Body of pancreas (tissue), 4 donors: ENCODE data around the gene FOXP1. TPM values are rescaled to one million over a fixed set of nuclear protein-coding genes. Genes with fewer than 3 reads are reported as not detected.

Experiments
- ATAC-seq: fragments of 150-250 bp; one replicate; pipeline ENCODE4 v1.9.1; 2016
- DNase-seq, 4 donors: peaks; one replicate each; pipeline ENCODE4 v3.0.0-alpha.2; 2019
- H3K27ac ChIP-seq, 4 donors: fragments of 200-600 bp; sonication (generic); 1 replicate in 3 of 4; 2 replicates in 1 of 4; pipeline versions ENCODE4 v1.5.1 to v1.6.1; 2016 to 2019; ENCODE audit warnings: mild to moderate bottlenecking in 1 of 4, mixed read lengths in 1 of 4, moderate library complexity in 1 of 4
- H3K27me3 ChIP-seq, 2 donors: fragments of 200-600 bp; sonication (generic); one replicate each; pipeline ENCODE4 v1.6.0; 2016; ENCODE audit warnings: mild to moderate bottlenecking in 1 of 2
- H3K36me3 ChIP-seq, 2 donors: fragments of 200-600 bp; sonication (generic); replicated peaks in 1 of 2; 2 replicates each; pipeline ENCODE4 v1.5.1; 2016; ENCODE audit warnings: low read depth in 2 of 2; ENCODE audit not compliant: insufficient read depth in 1 of 2
- H3K4me1 ChIP-seq: fragments of 200-600 bp; sonication (generic); one replicate; pipeline ENCODE4 v1.6.0; 2016
- H3K4me3 ChIP-seq, 2 donors: fragments of 200-600 bp; sonication (generic); 1 replicate in 1 of 2; 2 replicates in 1 of 2; pipeline ENCODE4 v1.5.1; 2016 to 2019
- H3K9me3 ChIP-seq, 3 donors: fragments of 200-600 bp; sonication (generic); 1 replicate in 2 of 3; 2 replicates in 1 of 3; pipeline ENCODE4 v1.5.1; 2016
- POLR2A ChIP-seq, 3 donors: fragments of 450-650 bp; IDR thresholded peaks; one replicate each; pipeline ENCODE4 v1.6.1; 2016; ENCODE audit warnings: antibody characterized with exemption in 3 of 3, mild to moderate bottlenecking in 2 of 3
- WGBS, 2 donors: methylation state at CpG; one replicate each; pipeline ENCODE4 v1.1.5; 2017; 5-methylcytosine and 5-hydroxymethylcytosine counted together
- intact Hi-C: fragments of 100-400 bp; cut with DNase I; formaldehyde crosslinking; loops from one replicate; pipeline ENCODE4 v1.15.1; 2023
- total RNA-seq, 2 donors: library from RNA; depleted of rRNA; stranded (reverse); fragments of >200 nt; gene quantifications; one replicate each; pipeline ENCODE4 v1.1.0, GENCODE V29; 2016
- TF ChIP-seq, protein P1 (sequence below), 7 experiments: fragments of 450-650 bp in 4 of 7; fragments of 200-600 bp in 3 of 7; sonication (generic) in 3 of 7; IDR thresholded peaks; one replicate each; pipeline ENCODE4 v1.5.1; 2016 to 2019; ENCODE audit warnings: antibody characterized with exemption in 7 of 7

The FOXP1 gene
- total RNA-seq, 2 donors from 2014 or later, result 85.7 to 86.1 TPM

DNA sequence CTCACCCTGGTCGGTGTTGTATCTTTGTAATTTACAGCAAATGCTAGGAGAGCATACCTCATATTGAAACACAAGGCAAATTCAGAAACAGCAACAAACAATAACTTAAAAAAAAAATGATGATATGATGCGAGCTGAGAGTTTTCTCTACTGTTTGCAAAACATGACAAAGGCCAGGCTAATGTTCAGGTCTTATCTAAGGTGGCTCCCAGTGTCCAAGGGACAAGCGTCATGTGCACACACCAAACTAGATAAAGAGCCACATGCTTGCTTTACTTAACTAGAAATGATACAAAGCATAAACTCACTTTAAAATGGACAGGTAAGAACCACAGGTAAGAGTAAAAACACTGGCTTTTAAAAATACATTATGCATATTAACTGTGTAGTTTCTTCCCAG, 375.9 kb downstream of the FOXP1 start:
- WGBS, 2 donors, result 21 to 28% methylated on average over 3 of the region's 3 CpGs
- peak overlapping the region; percentile 64 to 87 (median 68) for H3K27ac ChIP-seq

DNA sequence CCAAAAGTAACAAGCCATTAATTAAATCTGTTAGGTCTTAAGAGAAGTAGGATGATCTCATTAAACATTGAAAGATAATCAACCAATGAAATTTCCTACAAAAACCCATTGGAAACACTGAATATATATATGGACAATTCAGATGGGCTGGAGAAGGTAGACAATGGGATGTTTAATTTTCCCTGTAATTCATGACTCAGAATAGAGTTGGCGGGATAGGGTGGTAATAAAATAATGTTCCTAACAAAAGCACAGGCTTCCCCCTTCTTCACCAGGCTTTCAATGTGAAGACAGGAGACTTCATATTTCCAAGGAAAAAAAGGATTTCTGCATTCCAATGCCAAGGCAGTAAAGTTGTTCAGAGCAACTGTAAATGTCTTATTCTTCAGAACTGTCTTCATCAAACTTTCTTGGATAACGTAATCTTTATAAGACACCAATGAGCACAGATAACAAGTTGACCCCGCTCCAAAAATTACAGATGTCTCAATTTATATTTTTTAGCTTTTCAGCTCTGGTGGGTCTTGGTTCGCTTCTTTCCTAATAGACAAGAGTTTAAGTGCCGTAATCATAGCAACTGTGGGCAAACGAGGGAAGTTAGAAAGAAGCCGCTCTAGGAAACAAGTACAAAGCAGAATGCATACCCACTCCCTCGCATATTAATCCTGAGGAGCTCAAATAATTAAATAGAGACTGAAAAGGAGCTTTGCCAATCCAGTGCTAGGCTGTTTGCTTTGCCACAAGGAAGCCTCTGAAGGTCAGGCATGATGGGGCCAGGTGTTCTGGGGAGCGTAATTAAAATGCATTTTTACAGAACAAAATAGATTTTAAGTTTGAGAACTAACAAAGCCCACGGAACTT, 377.0 kb downstream of the FOXP1 start:
- 53 to 55% methylated on average over 10 of the region's 10 CpGs for WGBS, 2 donors
- H3K4me1 ChIP-seq, result peaks cover 67% of the 10 kb centered on the region
- H3K9me3 ChIP-seq, result no peaks in the 10 kb centered on the region
- TF ChIP-seq, protein P1, sequence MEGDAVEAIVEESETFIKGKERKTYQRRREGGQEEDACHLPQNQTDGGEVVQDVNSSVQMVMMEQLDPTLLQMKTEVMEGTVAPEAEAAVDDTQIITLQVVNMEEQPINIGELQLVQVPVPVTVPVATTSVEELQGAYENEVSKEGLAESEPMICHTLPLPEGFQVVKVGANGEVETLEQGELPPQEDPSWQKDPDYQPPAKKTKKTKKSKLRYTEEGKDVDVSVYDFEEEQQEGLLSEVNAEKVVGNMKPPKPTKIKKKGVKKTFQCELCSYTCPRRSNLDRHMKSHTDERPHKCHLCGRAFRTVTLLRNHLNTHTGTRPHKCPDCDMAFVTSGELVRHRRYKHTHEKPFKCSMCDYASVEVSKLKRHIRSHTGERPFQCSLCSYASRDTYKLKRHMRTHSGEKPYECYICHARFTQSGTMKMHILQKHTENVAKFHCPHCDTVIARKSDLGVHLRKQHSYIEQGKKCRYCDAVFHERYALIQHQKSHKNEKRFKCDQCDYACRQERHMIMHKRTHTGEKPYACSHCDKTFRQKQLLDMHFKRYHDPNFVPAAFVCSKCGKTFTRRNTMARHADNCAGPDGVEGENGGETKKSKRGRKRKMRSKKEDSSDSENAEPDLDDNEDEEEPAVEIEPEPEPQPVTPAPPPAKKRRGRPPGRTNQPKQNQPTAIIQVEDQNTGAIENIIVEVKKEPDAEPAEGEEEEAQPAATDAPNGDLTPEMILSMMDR (IDR thresholded peaks at IDR 0.05), result no peak
- no peak for TF ChIP-seq POLR2A (IDR thresholded peaks at IDR 0.05)
- no peak overlapping the region for H3K4me3 ChIP-seq
- DNase-seq (peak in 2 of 4 donors; percentile 34 to 35), ATAC-seq (no peak)
- H3K36me3 ChIP-seq, result no peaks in the 10 kb centered on the region
- no peaks in the 10 kb centered on the region for H3K27me3 ChIP-seq
- H3K27ac ChIP-seq, result peak overlapping the region in 3 of 4 donors; percentile 64 to 87 (median 70)
- intact Hi-C loops, result no loop called here

More for the DNA sequence above, 375.9 kb downstream of the FOXP1 start:
- DNase-seq (peak in 2 of 4 donors; percentile 36 to 50), ATAC-seq (peak; percentile 58)
- Histone ChIP-seq H3K4me1 (peaks cover 59% of the 10 kb centered on the region), H3K9me3 (no peaks in the 10 kb centered on the region), H3K36me3 (no peaks in the 10 kb centered on the region), H3K4me3 (no peak overlapping the region), H3K27me3 (no peaks in the 10 kb centered on the region)
- intact Hi-C loops, result no loop called here
- TF ChIP-seq POLR2A (IDR thresholded peaks at IDR 0.05), result peak in 1 of 3 donors; percentile 25
- TF ChIP-seq, protein P1 (IDR thresholded peaks at IDR 0.05), result no peak

DNA sequence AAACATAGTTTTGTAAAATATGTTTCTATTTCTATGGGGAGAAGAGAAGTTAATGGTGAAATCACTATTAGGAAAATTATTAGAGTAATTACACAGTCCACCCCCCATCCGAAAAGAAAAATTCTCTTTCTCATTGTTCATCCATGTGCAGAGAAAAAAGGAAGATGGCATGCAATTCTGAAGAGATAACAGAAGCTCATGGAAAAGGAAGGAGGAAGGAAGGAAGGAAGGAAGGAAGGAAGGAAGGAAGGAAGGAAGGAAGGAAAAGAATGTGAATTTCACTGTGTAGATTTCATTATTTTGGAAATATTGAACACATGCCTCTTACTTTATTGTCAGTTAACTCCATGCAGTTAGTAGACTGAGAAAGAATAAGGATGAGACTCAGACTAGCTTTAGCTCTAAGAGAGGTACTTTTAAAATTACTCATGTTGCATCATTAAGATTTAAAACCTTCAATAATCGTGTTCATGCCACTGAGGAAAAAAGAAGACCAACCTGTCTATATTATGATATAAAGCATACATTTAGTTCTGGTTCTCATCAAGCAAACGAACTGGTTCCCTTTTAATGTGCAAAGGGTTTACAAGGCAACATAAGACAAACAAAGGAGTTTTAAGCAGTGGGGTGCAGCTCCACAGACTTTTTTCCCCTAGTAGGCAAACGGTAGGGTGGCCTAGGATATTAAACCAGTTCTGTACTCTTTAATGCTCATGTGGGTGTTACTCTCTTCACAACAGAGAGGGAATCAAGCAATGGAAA, 379.6 kb downstream of the FOXP1 start:
- intact Hi-C loops, result no loop called here
- TF ChIP-seq, protein P1 (IDR thresholded peaks at IDR 0.05), result no peak
- TF ChIP-seq POLR2A (IDR thresholded peaks at IDR 0.05), result no peak
- Histone ChIP-seq H3K4me1 (peaks cover 44% of the 10 kb centered on the region), H3K27me3 (no peaks in the 10 kb centered on the region), H3K27ac (no peak overlapping the region), H3K36me3 (no peaks in the 10 kb centered on the region), H3K4me3 (no peak overlapping the region), H3K9me3 (no peaks in the 10 kb centered on the region)
- no peak for DNase-seq
- 87 to 93% methylated on average over 4 of the region's 4 CpGs for WGBS, 2 donors
- no peak for ATAC-seq

DNA sequence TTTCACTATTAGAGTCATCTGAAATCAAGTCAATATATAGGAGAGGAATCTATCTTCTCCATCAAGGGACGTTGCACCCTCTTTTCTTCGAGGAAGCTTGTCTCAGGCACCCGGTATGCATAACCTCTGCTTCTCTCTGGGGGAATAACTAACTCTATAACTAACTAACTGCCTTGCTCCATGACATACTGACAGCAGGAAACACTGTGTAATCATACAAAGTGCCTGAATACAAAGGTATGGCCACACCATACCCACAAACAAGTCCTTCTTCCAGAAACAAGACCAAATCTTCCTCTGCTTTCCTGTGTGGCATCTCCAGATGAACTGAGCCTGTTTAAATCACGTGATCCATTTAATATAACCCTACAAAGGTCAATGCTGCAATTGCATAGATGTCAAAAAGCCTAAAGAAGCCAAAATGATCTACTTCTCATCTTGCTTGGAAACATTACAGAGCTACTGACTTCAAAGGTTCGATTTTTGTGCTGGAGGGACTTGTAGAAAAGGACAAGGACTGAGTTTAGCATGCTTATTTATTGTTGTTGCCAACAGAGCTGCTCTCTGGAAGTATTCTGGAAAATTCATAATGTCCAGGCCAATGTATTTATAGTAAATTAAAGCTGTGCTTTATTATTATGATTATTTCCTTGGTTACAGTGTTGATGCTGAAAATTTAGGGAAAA, 380.5 kb downstream of the FOXP1 start:
- intact Hi-C loops, result no loop called here
- Histone ChIP-seq H3K9me3 (no peaks in the 10 kb centered on the region), H3K4me1 (peaks cover 34% of the 10 kb centered on the region), H3K27ac (no peak overlapping the region), H3K4me3 (no peak overlapping the region), H3K27me3 (no peaks in the 10 kb centered on the region), H3K36me3 (no peaks in the 10 kb centered on the region)
- ATAC-seq (no peak), DNase-seq (no peak)
- WGBS, 2 donors, result 66 to 75% methylated on average over 5 of the region's 5 CpGs
- TF ChIP-seq, protein P1 (IDR thresholded peaks at IDR 0.05), result no peak
- no peak for TF ChIP-seq POLR2A (IDR thresholded peaks at IDR 0.05)
